PC-9 (cell line): ENCODE results near the gene PPP1R3E. TPM values are rescaled to one million over a fixed set of nuclear protein-coding genes. Genes with fewer than 3 reads are reported as not detected.
A peak's percentile ranks its signal among the peaks of the same experiment; 100 is the strongest.

Source experiments
- BruUV-seq: library from RNA; stranded (reverse); fragments of 400-500 nt; replicated peaks from 2 replicates; lab custom pipeline; 2021; lab: Mats Ljungman, UMichigan
- CTCF ChIA-PET: fragments of 300-600 bp; sonication (Branson Sonifier 250); formaldehyde crosslinking; loops from one replicate; lab custom pipeline; 2022; ENCODE audit warnings: antibody characterized with exemption; lab: Charles Lee
- POLR2A ChIA-PET: fragments of 300-600 bp; sonication (Branson Sonifier 250); formaldehyde crosslinking; loops from one replicate; lab custom pipeline; 2022; ENCODE audit warnings: antibody characterized with exemption; ENCODE audit not compliant: unreplicated experiment; lab: Charles Lee
- DNase-seq, 2 experiments: peaks; one replicate each; pipeline versions ENCODE4 v3.0.0 to v3.0.0-alpha.2; 2015 to 2022; ENCODE audit warnings: mixed read lengths in 1 of 2
- H2AFZ ChIP-seq: fragments of 200-600 bp; sonication (generic); 2 replicates; pipeline ENCODE4 v1.8.1; 2017; ENCODE audit warnings: antibody characterized with exemption
- H3F3A ChIP-seq: fragments of 200-600 bp; sonication (generic); 2 replicates; pipeline ENCODE4 v1.8.1; 2017; ENCODE audit warnings: antibody characterized with exemption, mild to moderate bottlenecking, low read depth; ENCODE audit not compliant: insufficient read depth
- H3K27ac ChIP-seq: fragments of 200-600 bp; sonication (generic); 2 replicates; pipeline ENCODE4 v1.6.1; 2016; ENCODE audit warnings: mixed run types
- H3K27me3 ChIP-seq: fragments of 200-600 bp; sonication (generic); 2 replicates; pipeline ENCODE4 v1.6.1; 2016; ENCODE audit warnings: low read depth, mixed run types; ENCODE audit not compliant: insufficient read depth
- H3K36me3 ChIP-seq: fragments of 200-600 bp; sonication (generic); 2 replicates; pipeline ENCODE4 v1.6.1; 2016; ENCODE audit warnings: low read depth, mixed run types
- H3K4me1 ChIP-seq: fragments of 200-600 bp; sonication (generic); replicated peaks from 2 replicates; pipeline ENCODE4 v1.6.1; 2016; ENCODE audit warnings: mixed run types; ENCODE audit not compliant: insufficient read depth
- H3K4me2 ChIP-seq: fragments of 200-600 bp; sonication (generic); 2 replicates; pipeline ENCODE4 v1.6.1; 2017; ENCODE audit warnings: mixed run types
- H3K4me3 ChIP-seq: fragments of 200-600 bp; sonication (generic); 2 replicates; pipeline ENCODE4 v1.6.1; 2016; ENCODE audit warnings: mixed run types
- H3K79me2 ChIP-seq: fragments of 200-600 bp; sonication (generic); 2 replicates; pipeline ENCODE4 v1.6.1; 2017; ENCODE audit warnings: low read depth, mixed run types
- H3K9me2 ChIP-seq: fragments of 200-600 bp; sonication (generic); 2 replicates; pipeline ENCODE4 v1.8.1; 2017; ENCODE audit warnings: mild to moderate bottlenecking; ENCODE audit not compliant: insufficient read depth
- H3K9me3 ChIP-seq: fragments of 200-600 bp; sonication (generic); 2 replicates; pipeline ENCODE4 v1.8.1; 2016; ENCODE audit warnings: low read depth; ENCODE audit not compliant: insufficient read depth
- H4K20me1 ChIP-seq: fragments of 200-600 bp; sonication (generic); 2 replicates; pipeline ENCODE4 v1.8.1; 2017; ENCODE audit not compliant: insufficient read depth
- CTCF ChIP-seq: fragments of 200-600 bp; sonication (generic); conservative IDR thresholded peaks from 2 replicates; pipeline ENCODE4 v1.6.1; 2017; ENCODE audit warnings: mixed run types, antibody characterized with exemption, mild to moderate bottlenecking, moderate library complexity
- EZH2 ChIP-seq: fragments of 200-600 bp; sonication (generic); IDR thresholded peaks from 2 replicates; pipeline ENCODE4 v1.8.0; 2017; ENCODE audit warnings: antibody characterized with exemption, low read depth
- intact Hi-C: fragments of 100-400 bp; cut with micrococcal nuclease; formaldehyde crosslinking; loops from one replicate; pipeline ENCODE4 v1.10.0; 2022; ENCODE audit not compliant: unreplicated experiment
- total RNA-seq: library from RNA; stranded (reverse); gene quantifications from 2 replicates; pipeline ENCODE4 v1.2.3, GENCODE V29; 2021

PPP1R3E gene
- total RNA-seq, 1 experiment from 2014 or later: 9.5 TPM

DNA sequence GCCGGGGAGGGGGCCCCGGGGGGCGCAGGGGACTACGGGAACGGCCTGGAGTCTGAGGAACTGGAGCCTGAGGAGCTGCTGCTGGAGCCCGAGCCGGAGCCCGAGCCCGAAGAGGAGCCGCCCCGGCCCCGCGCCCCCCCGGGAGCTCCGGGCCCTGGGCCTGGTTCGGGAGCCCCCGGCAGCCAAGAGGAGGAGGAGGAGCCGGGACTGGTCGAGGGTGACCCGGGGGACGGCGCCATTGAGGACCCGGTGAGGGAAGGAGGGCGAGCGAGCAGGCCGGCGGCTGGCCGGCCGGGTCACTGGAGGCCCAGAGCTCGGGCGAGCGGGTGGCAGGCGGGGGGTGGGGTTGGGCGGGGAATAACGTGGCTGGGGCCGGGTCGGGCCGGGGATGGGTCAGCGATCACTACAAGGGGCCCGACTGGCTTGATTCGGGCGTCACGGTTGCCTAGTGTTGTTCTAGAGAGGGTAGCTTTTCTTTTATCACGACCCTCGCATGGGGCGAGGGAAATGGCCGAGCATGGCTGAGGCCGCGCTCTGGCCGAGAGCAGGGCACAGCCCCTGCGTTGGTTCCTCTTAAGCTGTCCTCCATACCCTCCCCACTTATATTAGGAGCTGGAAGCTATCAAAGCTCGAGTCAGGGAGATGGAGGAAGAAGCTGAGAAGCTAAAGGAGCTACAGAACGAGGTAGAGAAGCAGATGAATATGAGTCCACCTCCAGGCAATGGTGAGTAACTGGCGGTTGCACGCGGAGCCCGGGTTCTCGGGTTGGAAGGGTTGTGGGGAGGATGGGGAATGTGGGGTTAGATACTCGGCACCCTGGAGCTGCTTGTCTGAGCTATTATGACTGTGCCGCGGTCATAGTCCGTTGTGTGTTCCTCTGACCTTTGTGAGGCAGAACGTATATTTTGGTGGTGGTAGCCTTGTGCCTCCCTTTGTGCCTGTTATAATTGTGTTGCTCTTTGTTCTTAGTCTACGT, 19.2 kb upstream of the PPP1R3E start:
- Histone ChIP-seq H3K27ac (peak overlapping the region; percentile 55; the same call in 1 of the 2 replicates), H3K4me2 (peak overlapping the region; percentile 90), H3K79me2 (peaks cover 24% of the 10 kb centered on the region), H3K9me3 (no peaks in the 10 kb centered on the region), H4K20me1 (no peaks in the 10 kb centered on the region), H3K4me3 (peak overlapping the region; percentile 98), H2AFZ (no peak overlapping the region), H3K27me3 (no peaks in the 10 kb centered on the region), H3K4me1 (peaks cover 15% of the 10 kb centered on the region), H3K36me3 (peaks cover 20% of the 10 kb centered on the region; the same call in 1 of the 2 replicates), H3K9me2 (no peaks in the 10 kb centered on the region), H3F3A (peaks cover 16% of the 10 kb centered on the region; the same call in 1 of the 2 replicates)
- POLR2A ChIA-PET: interaction anchor here (0.6 to 0.7 kb wide), 4 partner anchors 14 to 156 kb away, joined by 3 to 12 read pairs (median 8); no protein-coding TSS in a partner anchor
- CTCF ChIA-PET: interaction anchor here (0.5 to 0.8 kb wide), 7 partner anchors 21 to 428 kb away, joined by 3 to 7 read pairs (median 4); no protein-coding TSS in a partner anchor
- intact Hi-C loops: loop anchor here (5.0 kb wide), 1 partner anchor 145 kb away; the partner anchor contains the start of gene NGDN
- BruUV-seq: no TSS peak
- TF ChIP-seq CTCF (no peak), EZH2 (no peak)
- DNase-seq: peak in 1 of 2 experiments; percentile 36

DNA sequence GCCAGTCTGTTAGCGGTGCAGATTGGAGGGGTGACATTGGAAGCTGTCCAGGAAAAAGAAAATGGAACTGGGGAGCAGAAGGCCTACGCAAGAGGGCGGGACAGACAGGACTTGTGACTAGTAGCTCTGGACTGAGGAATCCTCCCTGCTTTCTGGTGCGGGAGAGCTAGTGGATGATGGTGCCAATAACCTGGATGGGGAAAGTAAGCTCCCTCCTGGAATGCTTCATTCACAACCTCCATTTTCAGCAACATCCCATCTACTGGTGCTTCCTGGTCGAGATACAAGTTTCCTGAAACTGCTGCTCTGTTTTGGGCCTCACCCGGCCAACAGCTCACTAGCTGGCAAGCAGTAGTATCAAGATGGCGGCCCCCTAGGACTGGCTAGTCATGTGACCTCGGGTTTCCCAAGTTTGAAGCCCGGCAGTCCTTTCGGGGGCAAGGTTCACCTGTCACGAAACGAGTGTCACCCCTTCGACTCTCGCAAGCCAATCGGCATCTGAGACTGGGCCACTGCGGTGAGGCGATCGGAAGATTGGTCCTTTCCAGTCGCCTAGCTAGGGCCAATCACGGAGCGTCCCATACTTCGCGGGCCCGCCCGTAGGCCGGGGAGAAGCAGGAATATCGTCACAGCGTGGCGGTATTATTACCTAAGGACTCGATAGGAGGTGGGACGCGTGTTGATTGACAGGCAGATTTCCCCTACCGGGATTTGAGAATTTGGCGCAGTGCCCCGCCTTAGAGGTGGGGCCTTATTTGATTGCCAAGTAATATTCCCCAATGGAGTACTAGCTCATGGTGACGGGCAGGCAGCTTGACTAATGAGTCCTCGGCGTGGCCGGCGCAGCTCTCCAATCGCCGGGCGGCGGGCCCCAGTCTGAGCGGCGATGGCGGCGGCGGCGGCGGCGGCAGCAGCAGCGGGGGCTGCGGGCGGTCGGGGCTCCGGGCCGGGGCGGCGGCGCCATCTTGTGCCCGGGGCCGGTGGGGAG, 18.2 kb upstream of the PPP1R3E start, which contains the start of gene PABPN1:
Gene PABPN1 (plus strand): TSS at position 874 of the 988 bp plus-strand sequence. CDS start 13 bp downstream, at position 887.
- peak; percentile 95 to 98 for DNase-seq
- CTCF ChIA-PET: interaction anchor here (0.5 to 0.7 kb wide), 6 partner anchors 60 to 429 kb away, joined by 3 to 7 read pairs (median 5); no protein-coding TSS in a partner anchor

More for the DNA sequence above, 18.2 kb upstream of the PPP1R3E start, which contains the start of gene PABPN1:
- peaks cover 20% of the 10 kb centered on the region; the same call in 1 of the 2 replicates for H3K36me3 ChIP-seq
- H2AFZ ChIP-seq: peak within 1 kb of the TSS; percentile 78
- peak within 1 kb of the TSS; percentile 68 for H3K27ac ChIP-seq
- intact Hi-C loops: loop anchor here (1.0 to 5.0 kb wide), 2 partner anchors 15 to 146 kb away; partner anchors contain the start of genes BCL2L2 and NGDN
- TSS peak; percentile 92 for BruUV-seq
- no peak for TF ChIP-seq EZH2
- TF ChIP-seq CTCF: no peak
- POLR2A ChIA-PET: interaction anchor here (0.6 to 1.1 kb wide), 6 partner anchors 14 to 1111 kb away, joined by 3 to 11 read pairs (median 4); partner anchors contain the start of genes ACIN1, BCL2L2 and C14orf119
- H3K27me3 ChIP-seq: no peaks in the 10 kb centered on the region
- H3K9me3 ChIP-seq: no peaks in the 10 kb centered on the region
- peak within 1 kb of the TSS; percentile 98 for H3K4me3 ChIP-seq
- H4K20me1 ChIP-seq: no peaks in the 10 kb centered on the region
- peak within 1 kb of the TSS; percentile 90 for H3K4me2 ChIP-seq
- H3K9me2 ChIP-seq: no peaks in the 10 kb centered on the region
- peaks cover 24% of the 10 kb centered on the region for H3K79me2 ChIP-seq
- peaks cover 15% of the 10 kb centered on the region for H3K4me1 ChIP-seq
- peaks cover 10% of the 10 kb centered on the region; the same call in 1 of the 2 replicates for H3F3A ChIP-seq
